GM19351 (cell line): ENCODE results near the gene NTRK2.

Experiments
- ATAC-seq: cut with Tn5 transposase; IDR thresholded peaks from one replicate; pipeline ENCODE4 v1.9.1; 2021; ENCODE audit warnings: mild to moderate bottlenecking, moderate library complexity; ENCODE audit not compliant: unreplicated experiment

Gene NTRK2

DNA sequence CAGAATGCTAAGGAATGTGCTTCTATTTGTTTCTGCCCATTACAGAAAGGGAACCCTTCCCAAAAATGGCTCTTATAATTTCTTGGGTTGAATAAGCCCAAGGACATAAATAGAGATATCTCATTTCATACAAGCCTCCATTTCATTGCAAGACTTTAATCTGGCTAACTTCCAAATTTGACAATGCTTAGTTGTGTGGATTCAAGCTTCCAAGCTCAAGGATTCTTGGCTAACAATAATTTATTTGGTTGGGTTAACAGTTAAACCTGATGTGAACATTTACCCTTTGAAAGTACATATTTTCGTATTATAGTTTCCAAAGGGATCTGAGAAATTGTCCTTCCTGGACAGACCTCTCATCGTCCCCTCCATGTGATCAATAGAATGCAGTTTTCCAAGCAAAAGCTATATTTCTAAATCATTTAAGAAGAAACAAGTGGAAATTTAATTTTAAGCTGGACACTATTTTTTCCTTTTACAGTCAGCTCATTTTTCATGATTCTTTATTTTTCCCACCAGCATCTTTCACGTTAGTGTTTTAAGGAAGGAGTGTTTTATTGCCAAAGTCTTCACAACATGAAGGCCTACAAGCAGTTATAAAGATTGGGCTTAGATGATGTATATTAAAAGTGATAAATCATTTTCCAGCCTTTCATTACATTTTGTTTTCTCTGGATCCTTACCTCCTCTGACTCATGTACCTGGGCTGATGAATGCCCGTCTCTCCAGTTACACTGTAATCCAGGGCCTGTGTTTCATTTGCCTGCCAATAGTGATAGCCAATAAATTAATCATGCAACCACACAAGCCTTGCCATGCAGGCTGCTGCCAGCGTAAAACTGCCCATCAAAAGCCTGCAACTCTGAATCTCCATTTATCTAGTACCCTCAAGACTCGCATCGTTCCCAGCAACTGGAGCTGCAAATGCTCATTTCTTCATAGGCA lies 176.7 kb downstream of the NTRK2 start:
- no peak for ATAC-seq

DNA sequence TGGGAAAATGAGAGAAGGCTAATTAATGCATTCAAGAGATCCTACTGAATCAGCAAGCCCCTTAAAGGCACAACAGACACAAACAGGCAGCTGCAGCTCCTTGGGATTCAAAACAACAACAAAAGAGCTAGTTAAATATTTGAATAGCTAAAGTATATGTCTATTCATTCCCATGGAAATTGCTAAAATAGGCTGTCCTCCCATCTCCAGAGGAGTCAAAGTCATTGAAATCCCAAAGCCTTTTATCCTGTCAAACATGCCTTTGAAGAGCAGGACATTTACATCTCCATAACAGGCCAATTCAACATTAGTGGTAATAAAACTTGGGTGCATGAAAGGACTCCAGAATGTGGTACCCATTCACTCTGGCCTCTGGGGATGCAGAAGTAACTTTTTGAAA lies 177.4 kb downstream of the NTRK2 start:
- no peak for ATAC-seq

DNA sequence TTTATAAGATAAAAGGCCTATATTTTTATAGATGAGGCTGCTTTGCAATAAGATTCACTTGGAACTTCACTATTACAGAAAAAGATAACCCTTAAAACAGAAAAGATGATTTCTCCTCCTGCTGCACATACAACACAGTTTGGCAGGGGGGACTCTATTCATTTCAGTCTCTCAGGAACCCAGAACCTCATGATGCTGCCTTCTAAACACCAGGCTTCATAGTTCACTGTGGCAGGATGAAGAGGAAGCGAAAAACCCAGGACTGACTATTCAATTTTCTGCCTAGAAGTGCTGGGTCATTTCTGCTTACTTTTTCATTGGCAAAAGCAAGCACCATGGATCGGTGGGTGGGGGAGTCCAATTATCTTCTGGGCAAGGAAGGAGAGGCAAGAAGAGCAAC lies 179.5 kb downstream of the NTRK2 start:
- no peak for ATAC-seq

DNA sequence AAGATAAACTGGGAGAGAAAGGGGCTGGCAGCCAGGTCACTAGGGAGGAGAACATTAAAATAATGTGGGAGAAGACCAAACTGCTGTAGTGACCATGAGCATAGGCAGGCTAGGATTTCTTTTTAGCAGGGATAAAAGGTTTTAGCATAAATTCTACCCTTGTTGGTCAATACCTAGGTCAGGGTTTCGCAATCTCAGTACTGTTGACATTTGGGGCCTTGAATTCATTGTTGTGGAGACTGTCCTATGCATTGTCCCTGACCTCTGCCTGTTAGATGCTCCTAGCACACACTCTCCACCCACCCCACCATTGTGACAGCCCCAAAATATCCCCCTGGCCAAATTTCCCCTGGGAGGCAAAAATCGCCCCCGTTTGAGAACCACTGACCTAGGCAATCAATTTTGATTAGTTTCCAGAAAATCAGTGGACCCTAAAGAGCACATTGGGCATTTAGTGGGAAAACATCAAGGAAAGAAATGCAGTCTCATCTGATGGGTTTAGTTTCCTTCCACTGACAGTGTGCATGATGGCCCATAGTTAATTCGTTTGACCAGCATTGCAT lies 181.4 kb downstream of the NTRK2 start:
- no peak for ATAC-seq

DNA sequence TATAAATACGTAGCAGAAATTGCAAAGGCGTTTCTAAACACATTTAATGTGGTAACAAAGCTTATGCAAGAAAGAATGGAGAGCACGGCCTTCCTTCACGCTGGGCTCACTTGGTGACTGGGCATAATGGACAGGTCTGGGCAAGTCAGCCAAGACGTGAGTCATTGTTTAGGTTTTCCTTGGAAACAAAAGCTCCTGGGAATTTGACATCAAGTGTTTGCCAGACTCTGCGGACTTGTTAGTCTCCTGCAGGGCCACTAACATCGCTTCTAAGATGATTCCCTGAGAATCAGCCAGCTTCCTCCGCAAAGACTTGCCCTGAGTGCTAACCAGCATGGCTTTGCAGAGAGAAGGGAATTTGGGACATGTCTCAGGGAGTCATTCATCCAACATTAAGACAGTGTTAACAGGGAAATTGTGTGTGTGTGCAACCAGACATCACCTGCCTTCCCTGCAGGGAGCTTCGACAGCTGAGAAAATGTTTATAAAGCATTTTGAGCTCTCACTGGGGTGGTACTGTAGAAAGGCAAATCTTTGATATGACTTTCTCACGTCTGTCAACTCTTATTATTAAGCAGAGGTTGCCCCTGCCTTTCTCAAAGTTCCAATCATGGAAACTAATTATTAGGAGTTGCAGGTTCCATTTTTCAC lies 182.5 kb downstream of the NTRK2 start:
- no peak for ATAC-seq

DNA sequence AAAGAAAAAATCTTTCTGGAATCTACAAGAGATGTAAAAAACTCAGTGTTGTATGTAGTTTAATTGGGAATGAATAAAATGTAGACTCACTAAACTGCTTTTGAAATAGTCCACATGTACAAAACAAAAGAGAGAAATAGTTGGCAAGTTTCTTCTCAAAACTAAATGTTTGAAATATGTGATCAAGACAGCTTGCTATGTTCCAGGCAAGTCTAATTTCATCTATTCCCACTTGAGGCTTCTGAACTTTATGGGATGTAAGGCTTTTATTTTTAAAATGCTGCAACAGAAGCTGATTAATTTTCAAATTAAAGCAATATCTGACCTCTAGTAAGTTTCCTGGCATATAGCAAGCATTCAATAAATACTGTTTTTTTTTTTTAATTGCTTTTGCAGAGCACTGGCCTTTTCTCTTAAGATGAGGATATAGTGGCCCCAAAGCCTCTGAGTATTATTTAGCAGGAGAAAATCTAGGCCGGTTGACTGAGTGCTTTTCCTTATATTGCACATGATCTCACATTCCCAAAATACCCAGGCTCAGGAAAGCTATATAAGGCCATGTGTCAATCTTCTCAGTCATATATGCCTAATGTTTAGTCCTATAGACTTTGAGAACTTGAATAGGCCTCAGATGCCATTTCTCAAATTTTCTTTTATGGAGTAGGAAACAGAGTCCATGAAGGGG lies 183.2 kb downstream of the NTRK2 start:
- ATAC-seq: no peak

DNA sequence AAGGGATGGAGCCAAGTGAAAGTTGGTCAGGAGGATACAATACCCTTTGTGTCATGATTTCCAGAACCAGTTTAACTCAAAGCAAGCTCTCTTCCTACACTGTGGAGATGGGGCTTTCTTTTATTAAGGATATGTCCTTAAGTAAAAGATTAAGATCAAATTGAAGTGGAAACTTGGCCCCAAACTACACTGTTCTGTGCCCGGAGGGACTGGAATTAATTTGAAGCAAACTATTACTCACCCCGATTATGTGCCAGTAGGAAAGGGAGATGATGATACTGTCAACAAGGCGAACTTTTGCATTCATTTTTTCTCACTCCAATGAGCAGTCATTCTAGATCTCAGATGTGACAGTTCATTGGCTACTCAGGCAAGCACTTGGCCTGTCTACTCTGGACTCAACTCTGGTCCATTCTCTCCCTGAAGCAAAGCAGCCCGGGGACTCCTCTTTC lies 186.7 kb downstream of the NTRK2 start:
- ATAC-seq: no peak

DNA sequence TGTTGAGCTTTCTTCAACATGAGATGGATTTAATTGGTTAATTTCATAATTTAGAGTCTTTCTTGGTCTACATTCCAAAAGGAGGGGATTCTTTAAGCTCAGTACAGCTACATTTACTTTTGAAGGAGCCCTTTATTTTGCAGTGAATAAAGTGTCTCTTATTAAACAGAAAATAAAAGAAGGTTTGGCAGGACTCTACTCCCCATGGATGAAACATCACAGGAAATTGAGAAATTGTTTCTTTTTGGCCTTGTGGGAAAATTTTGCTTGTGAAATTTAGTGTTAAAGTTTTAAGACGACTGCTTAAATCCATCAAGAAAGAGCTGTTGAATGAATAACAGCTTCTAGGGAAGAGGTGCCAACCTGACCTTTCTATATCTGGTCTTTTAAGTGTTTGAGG lies 187.7 kb downstream of the NTRK2 start:
- ATAC-seq: no peak

DNA sequence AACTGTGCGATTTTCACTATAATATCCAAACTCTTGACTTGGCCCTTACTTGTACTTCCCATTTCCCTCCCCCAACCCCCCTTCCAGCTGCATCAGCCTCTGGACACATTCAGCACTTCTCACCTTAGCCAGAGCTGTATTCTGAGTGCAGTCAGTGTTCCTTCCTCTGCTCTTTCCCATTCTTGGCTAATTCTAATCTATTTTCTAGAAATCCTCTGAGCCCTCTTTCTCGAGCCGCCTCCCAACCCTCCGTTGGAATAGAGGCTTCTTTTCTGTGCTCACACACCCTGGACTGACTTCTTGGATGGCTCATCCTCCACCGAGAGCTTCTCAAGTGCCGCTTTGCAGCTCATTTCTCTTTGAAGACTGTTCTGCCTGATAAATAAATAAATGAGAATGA lies 188.8 kb downstream of the NTRK2 start:
- ATAC-seq: no peak

DNA sequence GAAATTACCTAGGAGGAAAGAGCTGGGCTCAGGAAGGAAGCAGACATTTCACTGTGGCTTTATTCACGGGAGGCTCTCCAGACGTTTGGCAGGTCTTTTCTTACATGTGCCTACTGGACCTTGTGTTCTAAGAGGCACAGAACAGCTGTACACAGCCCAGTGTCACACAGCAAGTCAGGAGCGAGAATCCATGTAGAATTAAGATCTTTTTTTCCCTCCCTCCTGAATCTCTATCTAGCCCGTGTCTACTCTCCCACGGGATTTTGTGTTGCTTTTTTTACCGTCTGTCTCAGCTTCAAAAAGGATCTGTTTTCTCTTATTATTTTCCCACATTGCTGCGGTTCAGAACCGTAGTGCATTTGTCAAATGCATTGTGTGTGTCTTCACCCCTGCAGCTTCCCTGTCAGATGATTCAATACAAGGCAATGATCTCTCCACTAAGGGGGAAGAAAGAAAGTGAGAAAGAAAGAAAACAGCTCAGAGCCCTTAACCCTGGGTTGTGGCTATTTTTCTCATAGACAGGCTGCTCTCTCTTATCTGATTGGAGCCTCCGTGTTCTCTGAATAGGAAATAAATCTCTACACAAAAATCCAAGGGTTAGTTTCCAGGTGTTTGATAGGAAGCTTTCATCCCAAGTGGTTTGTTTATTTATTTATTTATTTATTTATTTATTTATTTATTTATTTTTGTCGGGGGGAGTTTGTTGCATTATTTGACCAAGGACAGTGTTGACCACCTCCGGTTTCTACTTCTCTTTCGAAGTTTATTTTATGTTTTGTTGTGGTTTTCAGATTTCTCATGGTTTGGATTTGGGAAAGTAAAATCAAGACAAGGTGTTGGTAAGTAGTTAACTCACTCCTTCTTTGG lies 191.0 kb downstream of the NTRK2 start:
- no peak for ATAC-seq

DNA sequence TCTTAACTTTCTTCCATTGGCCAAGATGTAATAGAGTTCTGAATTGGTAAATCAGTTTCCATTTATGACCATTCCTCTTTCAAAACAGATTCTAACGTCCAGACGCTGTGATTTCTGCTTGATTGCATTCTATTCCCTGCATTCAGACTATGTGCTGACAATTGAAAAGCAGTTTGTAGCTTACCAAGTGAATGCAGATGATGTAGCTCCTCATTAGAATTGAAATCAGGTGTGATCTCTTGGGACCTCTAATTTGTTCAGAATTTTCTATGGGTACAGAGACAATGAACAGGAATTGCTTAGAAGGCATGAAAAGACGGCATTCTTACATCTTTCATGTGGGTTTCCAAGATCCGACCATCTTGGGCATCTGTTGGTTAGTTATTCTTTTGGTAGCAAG lies 191.9 kb downstream of the NTRK2 start:
- ATAC-seq: no peak

DNA sequence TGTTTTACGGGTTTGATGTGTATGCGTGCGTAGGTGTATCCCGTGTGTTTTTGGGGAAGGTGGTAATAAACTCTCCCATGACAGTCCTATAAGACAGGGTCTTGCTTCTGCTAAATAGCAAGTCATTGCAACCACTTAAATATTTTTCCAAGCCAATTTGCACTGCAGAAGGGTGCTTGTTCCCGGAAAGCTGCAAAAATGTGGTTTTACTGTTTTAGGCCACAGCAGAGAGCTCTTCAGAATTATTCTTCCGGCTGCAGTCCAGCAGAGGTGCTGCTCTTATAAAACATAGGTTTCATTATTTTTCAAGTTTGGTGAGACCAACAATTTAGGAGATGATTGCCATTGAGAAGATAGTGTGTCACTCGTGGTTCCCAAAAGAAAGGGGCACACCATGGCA lies 192.8 kb downstream of the NTRK2 start:
- ATAC-seq: no peak

DNA sequence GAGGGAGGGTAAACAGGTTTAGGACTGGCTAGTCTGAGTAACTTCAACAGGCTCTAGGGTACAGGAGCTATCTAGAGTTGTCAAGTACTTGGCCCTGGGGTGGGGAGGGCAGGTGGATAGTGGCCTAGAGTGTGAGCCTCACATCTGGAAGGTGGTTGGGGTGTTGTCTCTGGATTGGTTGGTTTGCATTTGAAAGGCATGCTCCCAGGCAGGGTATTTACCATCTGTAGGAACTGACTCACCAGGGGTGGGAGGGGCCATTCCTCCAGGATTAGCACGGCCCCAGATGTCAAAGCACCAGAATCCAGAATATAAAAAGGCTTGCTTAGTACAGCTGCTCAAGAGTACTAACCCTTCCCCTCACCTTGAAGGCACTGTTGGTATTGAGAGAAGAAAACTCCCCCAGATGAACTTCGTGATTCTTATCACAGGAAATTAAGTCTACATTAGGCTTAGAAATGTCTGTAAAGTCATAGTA lies 193.3 kb downstream of the NTRK2 start:
- no peak for ATAC-seq

DNA sequence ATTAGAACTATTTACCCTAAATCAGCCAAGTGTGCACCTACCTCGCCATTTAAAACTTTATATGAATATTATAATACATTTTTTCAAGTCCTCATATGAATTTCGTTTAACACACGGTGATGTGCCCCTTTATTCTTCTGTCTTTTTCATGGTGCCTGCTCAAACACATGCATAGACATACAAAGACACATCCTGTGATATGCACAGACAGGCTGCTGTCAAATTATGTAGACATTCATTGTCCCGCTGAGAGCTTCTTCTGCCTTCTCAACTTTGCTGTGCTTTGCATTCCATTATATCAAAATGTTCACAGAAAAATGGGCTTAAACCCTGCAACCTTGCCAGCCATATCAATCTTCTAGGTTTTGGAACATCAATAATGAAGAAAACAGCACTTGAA lies 193.8 kb downstream of the NTRK2 start:
- ATAC-seq: no peak

DNA sequence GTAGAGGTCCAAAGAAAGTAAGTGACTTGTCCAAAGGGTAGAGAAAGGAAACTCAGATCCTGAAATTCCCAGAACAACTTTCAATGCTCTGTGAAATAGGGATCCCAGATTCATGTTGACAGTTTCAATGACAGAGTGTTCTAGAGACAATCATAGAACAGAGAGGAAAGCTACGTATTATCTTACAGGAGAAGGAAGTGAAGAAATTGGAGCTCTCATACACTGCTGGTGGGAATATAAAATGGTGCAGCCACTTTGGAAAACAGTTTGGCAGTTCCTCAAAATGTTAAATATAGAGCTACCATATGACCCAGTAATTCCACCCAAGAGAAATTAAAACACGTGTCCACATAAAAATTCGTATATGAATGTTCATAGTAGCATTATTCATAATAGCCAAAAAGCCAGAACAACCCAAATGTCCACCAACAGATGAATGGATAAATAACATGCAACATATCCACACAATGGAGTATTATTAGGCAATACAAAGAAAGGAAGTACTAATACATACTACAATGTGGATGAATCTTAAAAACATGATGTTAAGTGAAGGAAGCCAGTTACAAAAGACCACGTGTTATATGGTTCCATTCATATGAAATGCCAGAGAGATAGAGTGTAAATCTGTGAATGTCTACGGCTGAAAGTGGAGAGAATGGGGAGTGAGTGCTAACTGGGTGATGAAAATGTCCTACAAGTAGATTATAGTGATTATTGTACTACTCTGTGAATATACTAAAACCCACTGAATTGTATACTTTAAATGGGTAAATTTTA lies 197.1 kb downstream of the NTRK2 start:
- ATAC-seq: no peak

DNA sequence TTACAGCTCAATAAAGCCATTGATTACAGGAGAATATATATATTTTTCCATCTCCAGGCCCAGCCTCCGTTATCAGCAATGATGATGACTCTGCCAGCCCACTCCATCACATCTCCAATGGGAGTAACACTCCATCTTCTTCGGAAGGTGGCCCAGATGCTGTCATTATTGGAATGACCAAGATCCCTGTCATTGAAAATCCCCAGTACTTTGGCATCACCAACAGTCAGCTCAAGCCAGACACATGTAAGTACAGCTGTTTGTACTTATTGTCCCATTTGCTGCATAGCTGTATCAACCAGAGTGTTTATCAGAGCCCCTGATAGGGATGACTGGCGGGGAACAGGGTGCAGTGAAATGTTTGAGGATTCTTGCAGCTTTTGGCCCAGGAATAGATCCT lies 197.7 kb downstream of the NTRK2 start:
- ATAC-seq: no peak

DNA sequence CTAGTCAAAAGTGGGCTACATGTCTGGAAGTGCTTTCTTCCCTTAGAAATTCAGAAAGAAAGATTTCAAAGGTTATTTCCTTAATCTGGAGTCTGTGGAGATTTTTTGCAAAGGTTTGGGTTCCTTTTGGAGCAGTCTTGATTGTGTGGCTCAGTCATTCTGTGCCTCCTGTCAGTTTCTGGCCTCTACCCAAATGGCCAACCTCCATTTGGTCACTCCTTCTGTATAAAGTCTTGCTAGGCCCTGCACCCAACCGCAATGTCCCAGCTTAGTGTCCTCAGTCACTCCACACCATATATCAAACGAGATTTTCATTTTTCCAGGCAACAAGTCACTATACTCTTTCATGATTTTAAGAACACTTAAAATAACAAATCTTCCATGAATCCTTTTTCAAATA lies 199.6 kb downstream of the NTRK2 start:
- ATAC-seq: no peak

DNA sequence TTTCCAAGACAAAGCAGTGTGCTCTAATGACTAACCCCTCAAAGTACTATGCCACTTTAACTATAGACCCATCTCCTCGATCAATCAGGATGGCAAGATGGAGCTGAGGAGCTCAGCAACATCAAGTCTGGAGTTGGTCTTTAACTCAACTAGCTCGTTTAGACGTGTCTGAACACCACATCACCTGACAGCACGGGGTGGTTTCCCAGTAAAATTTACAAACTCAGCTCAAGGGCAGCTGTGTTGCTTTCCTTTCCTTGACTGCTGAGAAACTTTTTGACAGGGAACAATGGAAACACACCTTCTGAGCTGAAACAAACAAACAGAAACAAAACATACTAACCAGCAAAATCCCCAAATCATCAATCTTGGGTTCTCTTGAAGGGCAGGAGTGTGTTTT lies 202.5 kb downstream of the NTRK2 start:
- no peak for ATAC-seq

DNA sequence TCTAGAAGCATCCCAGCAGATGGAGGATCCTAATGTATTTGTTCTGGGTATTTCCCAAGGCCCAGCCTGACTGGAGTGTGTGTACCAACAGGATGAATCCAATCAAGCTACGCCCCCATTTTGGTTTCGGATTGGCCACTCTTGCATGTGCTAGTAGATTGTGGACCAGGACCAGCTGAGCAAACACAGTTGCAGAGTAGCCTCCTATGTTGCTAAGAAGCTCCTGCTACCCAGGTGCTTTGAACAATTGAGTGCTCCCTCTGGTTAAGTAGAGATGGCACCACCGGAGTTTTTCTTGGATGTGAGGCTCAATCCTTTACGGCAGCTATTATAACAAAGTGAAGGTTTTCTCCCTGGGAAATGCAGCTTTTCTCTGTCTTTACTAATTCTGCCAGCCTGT lies 204.5 kb downstream of the NTRK2 start:
- ATAC-seq: no peak

DNA sequence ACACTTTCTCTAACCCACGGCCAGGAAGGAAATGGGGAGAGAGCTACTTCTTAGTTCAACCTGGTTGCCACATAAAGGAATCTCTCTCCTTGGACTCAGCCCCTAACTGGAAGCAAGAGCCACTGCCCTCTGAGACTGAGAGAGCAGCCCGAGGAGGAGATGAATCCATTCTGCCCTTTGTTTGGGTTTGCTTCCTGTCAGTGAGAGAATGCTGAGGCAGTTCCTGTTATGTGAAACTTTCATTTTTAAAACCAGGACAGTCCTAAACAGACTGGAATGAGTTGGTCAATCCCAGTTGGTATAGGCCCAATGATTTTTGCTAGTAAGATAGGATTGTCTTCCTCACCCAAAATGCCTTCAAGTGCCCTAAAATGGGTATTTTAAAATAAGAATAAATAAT lies 205.1 kb downstream of the NTRK2 start:
- no peak for ATAC-seq
